HepG2 (cell line): ENCODE data around the gene ATP7B. TPM values are rescaled to one million over a fixed set of nuclear protein-coding genes. Genes with fewer than 3 reads are reported as not detected.
A peak's percentile ranks its signal among the peaks of the same experiment; 100 is the strongest.

Experiments used
- CREM ChIP-seq, 2 experiments: sonication (generic) in 1 of 2; formaldehyde crosslinking in 1 of 2; IDR thresholded peaks; 2 replicates each; pipeline versions ENCODE4 v1.4.0 to v1.6.1; 2016 to 2020; ENCODE audit warnings: antibody characterized with exemption in 1 of 2, mild to moderate bottlenecking in 1 of 2, missing genetic modification reagents in 1 of 2
- GZF1 ChIP-seq: sonication (generic); formaldehyde crosslinking; IDR thresholded peaks from 2 replicates; pipeline ENCODE4 v1.5.1; 2020; ENCODE audit warnings: mild to moderate bottlenecking, missing genetic modification reagents
- HDAC6 ChIP-seq: fragments of 200-600 bp; sonication (generic); IDR thresholded peaks from 2 replicates; pipeline ENCODE4 v1.7.0; 2017; ENCODE audit warnings: mild to moderate bottlenecking, antibody characterized with exemption, low read length, low read depth
- KDM2A ChIP-seq: sonication (generic); formaldehyde crosslinking; IDR thresholded peaks from 2 replicates; pipeline ENCODE4 v1.4.0; 2020; ENCODE audit warnings: low read depth, missing genetic modification reagents, borderline replicate concordance
- MTF1 ChIP-seq: sonication (generic); formaldehyde crosslinking; IDR thresholded peaks from 2 replicates; pipeline ENCODE4 v1.5.0; 2020; ENCODE audit warnings: missing genetic modification reagents
- MYNN ChIP-seq: sonication (generic); formaldehyde crosslinking; IDR thresholded peaks from 2 replicates; pipeline ENCODE4 v1.4.0; 2020; ENCODE audit warnings: mild to moderate bottlenecking, low read depth, missing genetic modification reagents
- PHF20 ChIP-seq: sonication (generic); formaldehyde crosslinking; IDR thresholded peaks from 2 replicates; pipeline ENCODE4 v1.5.0; 2020; ENCODE audit warnings: mild to moderate bottlenecking, missing genetic modification reagents
- RERE ChIP-seq: IDR thresholded peaks from 2 replicates; pipeline ENCODE4 v1.6.1; 2016; ENCODE audit warnings: low read depth, missing genetic modification reagents, missing compliant biosample characterization
- ZBTB14 ChIP-seq: sonication (generic); formaldehyde crosslinking; IDR thresholded peaks from 2 replicates; pipeline ENCODE4 v1.4.0; 2020; ENCODE audit warnings: missing genetic modification reagents
- ZBTB40 ChIP-seq, 2 experiments: fragments of 450-650 bp in 1 of 2; sonication (generic) in 1 of 2; formaldehyde crosslinking in 1 of 2; IDR thresholded peaks; 2 replicates each; pipeline versions ENCODE4 v1.6.1 to v1.8.0; 2016 to 2022; ENCODE audit warnings: antibody characterized with exemption in 1 of 2, mild to moderate bottlenecking in 1 of 2, missing genetic modification reagents in 1 of 2
- ZNF292 ChIP-seq: sonication (generic); formaldehyde crosslinking; IDR thresholded peaks from 2 replicates; pipeline ENCODE4 v1.8.1; 2022; ENCODE audit warnings: mild to moderate bottlenecking, low read depth, missing genetic modification reagents, borderline replicate concordance
- polyA plus RNA-seq, 8 experiments: library from polyadenylated mRNA; depleted of rRNA in 3 of 8; stranded (reverse) in 7 of 8; unstranded in 1 of 8; fragments of >200 nt; fragmentation: Illumina TruSeq in 4 of 8; extraction: Trizol in 4 of 8; gene quantifications; 2 replicates each; pipeline versions ENCODE4 v1.2.1 to v1.2.3, GENCODE V29; 2011 to 2016; ENCODE audit warnings: low read depth in 4 of 8, missing spikeins in 1 of 8, mixed read lengths in 1 of 8; ENCODE audit not compliant: insufficient read depth in 1 of 8
- total RNA-seq, 5 experiments: library from RNA; depleted of rRNA; stranded (reverse); fragments of >200 nt; fragmentation: Illumina TruSeq; extraction: Trizol; gene quantifications; 2 replicates each; pipeline ENCODE4 v1.2.3, GENCODE V29; 2016; ENCODE audit warnings: low read depth in 1 of 5

ATP7B gene
- total and polyA plus RNA-seq, 2 of the 13 experiments (the other 11 are each of a cell fraction or from before 2014, with no cell fraction given), result 31.8 to 57.4 TPM

GRCh38 chr13:51971520-51972426 is 39.5 kb downstream of the ATP7B start (continued):
- TF ChIP-seq ZBTB40 (IDR thresholded peaks at IDR 0.05) (no peak), ZBTB40 (CRISPR knock-in tag; IDR thresholded peaks at IDR 0.05) (no peak), ZBTB14 (CRISPR knock-in tag) (no peak), ZNF292 (peak; percentile 45; the same call in 1 of the 2 replicates), MYNN (CRISPR knock-in tag) (no peak), CREM (IDR thresholded peaks at IDR 0.05) (0 out of 2 replicates have a peak, but pooled peaks have one; percentile 39), CREM (CRISPR knock-in tag; IDR thresholded peaks at IDR 0.05) (no peak), KDM2A (CRISPR knock-in tag) (0 out of 2 replicates have a peak, but pooled peaks have one; percentile 18), GZF1 (CRISPR knock-in tag) (no peak), RERE (CRISPR knock-in tag) (no peak), MTF1 (CRISPR knock-in tag) (no peak), HDAC6 (no peak), PHF20 (CRISPR knock-in tag) (no peak)
